K562 (cell line): ENCODE data around the gene TRIM69. TPM values are rescaled to one million over a fixed set of nuclear protein-coding genes. Genes with fewer than 3 reads are reported as not detected.
A peak's percentile ranks its signal among the peaks of the same experiment; 100 is the strongest.

ENCODE experiments used
- CC2D1A ChIP-seq: fragments of 450-650 bp; IDR thresholded peaks from 2 replicates; pipeline ENCODE4 v1.6.1; 2017; ENCODE audit warnings: mild to moderate bottlenecking
- CCAR2 ChIP-seq: fragments of 200-400 bp; formaldehyde crosslinking; IDR thresholded peaks from 2 replicates; pipeline ENCODE4 v1.6.1; 2017; ENCODE audit warnings: mild to moderate bottlenecking, low read depth, low read length
- JUND ChIP-seq, 2 experiments: IDR thresholded peaks; 2 replicates in 1 of 2; 3 replicates in 1 of 2; pipeline ENCODE4 v1.6.1; 2011; ENCODE audit warnings: borderline replicate concordance in 2 of 2, low read depth in 2 of 2, low read length in 2 of 2, improper control_type of control experiment in 1 of 2, missing biosample characterization in 1 of 2, missing genetic modification characterization in 1 of 2, missing genetic modification reagents in 1 of 2
- L3MBTL2 ChIP-seq: fragments of 450-650 bp; IDR thresholded peaks from 2 replicates; pipeline ENCODE4 v1.6.1; 2016; ENCODE audit warnings: mild to moderate bottlenecking, moderate library complexity
- NCOA4 ChIP-seq: fragments of 450-650 bp; IDR thresholded peaks from 2 replicates; pipeline ENCODE4 v1.6.1; 2018; ENCODE audit warnings: mild to moderate bottlenecking; ENCODE audit not compliant: partially characterized antibody
- NFATC3 ChIP-seq: fragments of 450-650 bp; IDR thresholded peaks from 2 replicates; pipeline ENCODE4 v1.6.1; 2017; ENCODE audit warnings: mild to moderate bottlenecking
- NFIC ChIP-seq: fragments of 450-650 bp; IDR thresholded peaks from 2 replicates; pipeline ENCODE4 v1.6.1; 2017; ENCODE audit warnings: mild to moderate bottlenecking, inconsistent platforms
- POLR3A ChIP-seq: IDR thresholded peaks from 2 replicates; pipeline ENCODE4 v1.6.1; 2011; ENCODE audit warnings: borderline replicate concordance, mild to moderate bottlenecking, moderate library complexity; ENCODE audit not compliant: insufficient read length, insufficient read depth; ENCODE audit errors: extremely low read depth
- U2AF2 ChIP-seq: fragments of 200-400 bp; formaldehyde crosslinking; optimal IDR thresholded peaks from 2 replicates; pipeline ENCODE3; 2017; ENCODE audit warnings: low read depth, mild to moderate bottlenecking, low read length
- ZFP1 ChIP-seq: fragments of 450-650 bp; formaldehyde crosslinking; IDR thresholded peaks from 2 replicates; pipeline ENCODE4 v1.4.0; 2020; ENCODE audit warnings: mild to moderate bottlenecking, mixed read lengths
- ZKSCAN8 ChIP-seq: fragments of 200-800 bp; sonication (Bioruptor generic); IDR thresholded peaks from 2 replicates; pipeline ENCODE4 v1.6.1; 2016; ENCODE audit warnings: missing genetic modification characterization, missing compliant biosample characterization
- ZNF165 ChIP-seq: fragments of 250-450 bp; sonication (Bioruptor Pico); IDR thresholded peaks from 2 replicates; pipeline ENCODE4 v1.4.0; 2020; ENCODE audit warnings: borderline replicate concordance
- ZNF395 ChIP-seq: fragments of 200-800 bp; sonication (Bioruptor generic); IDR thresholded peaks from 2 replicates; pipeline ENCODE4 v1.6.1; 2017; ENCODE audit warnings: missing genetic modification characterization, missing compliant biosample characterization
- ZNF57 ChIP-seq: fragments of 450-650 bp; formaldehyde crosslinking; IDR thresholded peaks from 2 replicates; pipeline ENCODE4 v1.4.0; 2020; ENCODE audit warnings: mild to moderate bottlenecking, moderate library complexity
- polyA plus RNA-seq, 8 experiments: library from polyadenylated mRNA; depleted of rRNA in 4 of 8; stranded (reverse) in 5 of 8; unstranded in 3 of 8; fragments of >200 nt; fragmentation: Nextera tagmentation in 2 of 8; fragmentation: Illumina TruSeq in 1 of 8; extraction: Ambion mirVana in 2 of 8; extraction: Trizol in 1 of 8; gene quantifications; 2 replicates each; pipeline versions ENCODE4 v1.2.1 to v1.2.3, GENCODE V29; 2011 to 2014; ENCODE audit warnings: inconsistent platforms in 1 of 8, missing spikeins in 1 of 8
- total RNA-seq, 7 experiments: library from RNA; depleted of rRNA in 6 of 7; stranded (reverse); fragments of >200 nt in 6 of 7; fragmentation: Illumina TruSeq in 2 of 7; extraction: Trizol in 2 of 7; gene quantifications; 2 replicates each; pipeline versions ENCODE4 v1.2.1 to v1.2.3, GENCODE V29; 2011 to 2021; ENCODE audit warnings: low replicate concordance in 1 of 7
- TF ChIP-seq, protein P1 (sequence below), 3 experiments: fragments of 200-800 bp in 1 of 3; fragments of 250-450 bp in 1 of 3; fragments of 450-650 bp in 1 of 3; sonication (Bioruptor Pico) in 1 of 3; sonication (Bioruptor generic) in 1 of 3; formaldehyde crosslinking in 1 of 3; IDR thresholded peaks; 2 replicates each; pipeline versions ENCODE4 v1.6.1 to v1.8.0; 2016 to 2022; ENCODE audit warnings: mild to moderate bottlenecking in 2 of 3, missing genetic modification characterization in 2 of 3, missing compliant biosample characterization in 1 of 3, moderate library complexity in 1 of 3
- TF ChIP-seq, protein P2 (sequence below): IDR thresholded peaks from 2 replicates; pipeline ENCODE4 v1.6.1; 2011; ENCODE audit not compliant: insufficient read length; ENCODE audit errors: extremely low read depth
- TF ChIP-seq, protein P3 (sequence below): fragments of 150-350 bp; conservative IDR thresholded peaks from 2 replicates; pipeline ENCODE4 v1.6.1; 2014; ENCODE audit warnings: low read length

The TRIM69 gene
- total and polyA plus RNA-seq, 9 of the 15 experiments (the other 6 are each of a cell fraction or from before 2014, with no cell fraction given), result 1.0 to 4.3 (median 2.3) TPM

- TF ChIP-seq, protein P1, sequence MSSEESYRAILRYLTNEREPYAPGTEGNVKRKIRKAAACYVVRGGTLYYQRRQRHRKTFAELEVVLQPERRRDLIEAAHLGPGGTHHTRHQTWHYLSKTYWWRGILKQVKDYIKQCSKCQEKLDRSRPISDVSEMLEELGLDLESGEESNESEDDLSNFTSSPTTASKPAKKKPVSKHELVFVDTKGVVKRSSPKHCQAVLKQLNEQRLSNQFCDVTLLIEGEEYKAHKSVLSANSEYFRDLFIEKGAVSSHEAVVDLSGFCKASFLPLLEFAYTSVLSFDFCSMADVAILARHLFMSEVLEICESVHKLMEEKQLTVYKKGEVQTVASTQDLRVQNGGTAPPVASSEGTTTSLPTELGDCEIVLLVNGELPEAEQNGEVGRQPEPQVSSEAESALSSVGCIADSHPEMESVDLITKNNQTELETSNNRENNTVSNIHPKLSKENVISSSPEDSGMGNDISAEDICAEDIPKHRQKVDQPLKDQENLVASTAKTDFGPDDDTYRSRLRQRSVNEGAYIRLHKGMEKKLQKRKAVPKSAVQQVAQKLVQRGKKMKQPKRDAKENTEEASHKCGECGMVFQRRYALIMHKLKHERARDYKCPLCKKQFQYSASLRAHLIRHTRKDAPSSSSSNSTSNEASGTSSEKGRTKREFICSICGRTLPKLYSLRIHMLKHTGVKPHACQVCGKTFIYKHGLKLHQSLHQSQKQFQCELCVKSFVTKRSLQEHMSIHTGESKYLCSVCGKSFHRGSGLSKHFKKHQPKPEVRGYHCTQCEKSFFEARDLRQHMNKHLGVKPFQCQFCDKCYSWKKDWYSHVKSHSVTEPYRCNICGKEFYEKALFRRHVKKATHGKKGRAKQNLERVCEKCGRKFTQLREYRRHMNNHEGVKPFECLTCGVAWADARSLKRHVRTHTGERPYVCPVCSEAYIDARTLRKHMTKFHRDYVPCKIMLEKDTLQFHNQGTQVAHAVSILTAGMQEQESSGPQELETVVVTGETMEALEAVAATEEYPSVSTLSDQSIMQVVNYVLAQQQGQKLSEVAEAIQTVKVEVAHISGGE (CRISPR knock-in tag; IDR thresholded peaks at IDR 0.05), result peak in 1 of 3 experiments; percentile 67; a peak in 1 of 6 replicates
- TF ChIP-seq NCOA4, result no peak
- no peak for TF ChIP-seq CCAR2
- TF ChIP-seq, protein P2, sequence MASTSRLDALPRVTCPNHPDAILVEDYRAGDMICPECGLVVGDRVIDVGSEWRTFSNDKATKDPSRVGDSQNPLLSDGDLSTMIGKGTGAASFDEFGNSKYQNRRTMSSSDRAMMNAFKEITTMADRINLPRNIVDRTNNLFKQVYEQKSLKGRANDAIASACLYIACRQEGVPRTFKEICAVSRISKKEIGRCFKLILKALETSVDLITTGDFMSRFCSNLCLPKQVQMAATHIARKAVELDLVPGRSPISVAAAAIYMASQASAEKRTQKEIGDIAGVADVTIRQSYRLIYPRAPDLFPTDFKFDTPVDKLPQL, result no peak
- TF ChIP-seq CC2D1A, result 0 out of 2 replicates have a peak, but pooled peaks have one; percentile 44
- no peak for TF ChIP-seq NFIC
- TF ChIP-seq, protein P3, sequence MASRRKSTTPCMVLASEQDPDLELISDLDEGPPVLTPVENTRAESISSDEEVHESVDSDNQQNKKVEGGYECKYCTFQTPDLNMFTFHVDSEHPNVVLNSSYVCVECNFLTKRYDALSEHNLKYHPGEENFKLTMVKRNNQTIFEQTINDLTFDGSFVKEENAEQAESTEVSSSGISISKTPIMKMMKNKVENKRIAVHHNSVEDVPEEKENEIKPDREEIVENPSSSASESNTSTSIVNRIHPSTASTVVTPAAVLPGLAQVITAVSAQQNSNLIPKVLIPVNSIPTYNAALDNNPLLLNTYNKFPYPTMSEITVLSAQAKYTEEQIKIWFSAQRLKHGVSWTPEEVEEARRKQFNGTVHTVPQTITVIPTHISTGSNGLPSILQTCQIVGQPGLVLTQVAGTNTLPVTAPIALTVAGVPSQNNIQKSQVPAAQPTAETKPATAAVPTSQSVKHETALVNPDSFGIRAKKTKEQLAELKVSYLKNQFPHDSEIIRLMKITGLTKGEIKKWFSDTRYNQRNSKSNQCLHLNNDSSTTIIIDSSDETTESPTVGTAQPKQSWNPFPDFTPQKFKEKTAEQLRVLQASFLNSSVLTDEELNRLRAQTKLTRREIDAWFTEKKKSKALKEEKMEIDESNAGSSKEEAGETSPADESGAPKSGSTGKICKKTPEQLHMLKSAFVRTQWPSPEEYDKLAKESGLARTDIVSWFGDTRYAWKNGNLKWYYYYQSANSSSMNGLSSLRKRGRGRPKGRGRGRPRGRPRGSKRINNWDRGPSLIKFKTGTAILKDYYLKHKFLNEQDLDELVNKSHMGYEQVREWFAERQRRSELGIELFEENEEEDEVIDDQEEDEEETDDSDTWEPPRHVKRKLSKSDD, result no peak
- no peak for TF ChIP-seq POLR3A
- TF ChIP-seq U2AF2, result no peak
- no peak for TF ChIP-seq NFATC3
- TF ChIP-seq ZFP1 (CRISPR knock-in tag), result no peak
- TF ChIP-seq JUND (IDR thresholded peaks at IDR 0.05; ENCODE audit: borderline replicate concordance, low read depth, low read length), result peak; percentile 93
- peak; percentile 94 for TF ChIP-seq JUND (tag; IDR thresholded peaks at IDR 0.05; ENCODE audit: borderline replicate concordance, low read depth, low read length)
- TF ChIP-seq ZKSCAN8 (CRISPR knock-in tag), result no peak
- no peak for TF ChIP-seq ZNF57 (CRISPR knock-in tag)
- no peak for TF ChIP-seq ZNF165 (CRISPR knock-in tag)
- no peak; the same call in 1 of the 2 replicates for TF ChIP-seq ZNF395
- TF ChIP-seq L3MBTL2, result peak; percentile 71
These were observed 7.5 kb upstream of the TRIM69 start (continued) for GRCh38 chr15:44728576-44729407.
